Sigmoid colon (tissue), 4 donors: ENCODE data around the gene EFNA3.

Experiments used
- CTCF ChIP-seq, 4 experiments: fragments of 450-650 bp in 3 of 4; fragments of 200-600 bp in 1 of 4; IDR thresholded peaks; one replicate each; pipeline ENCODE4 v1.5.1; 2016 to 2019; ENCODE audit warnings: antibody characterized with exemption in 4 of 4, mild to moderate bottlenecking in 3 of 4, moderate library complexity in 2 of 4
- POLR2A ChIP-seq, 2 donors: fragments of 450-650 bp; IDR thresholded peaks; one replicate each; pipeline ENCODE4 v1.6.1; 2016; ENCODE audit warnings: antibody characterized with exemption in 2 of 2, mild to moderate bottlenecking in 2 of 2, moderate library complexity in 2 of 2
- POLR2AphosphoS5 ChIP-seq, 4 donors: sonication (generic); formaldehyde crosslinking; IDR thresholded peaks; one replicate each; pipeline ENCODE4 v1.6.1; 2017; ENCODE audit warnings: antibody characterized with exemption in 4 of 4

DNA sequence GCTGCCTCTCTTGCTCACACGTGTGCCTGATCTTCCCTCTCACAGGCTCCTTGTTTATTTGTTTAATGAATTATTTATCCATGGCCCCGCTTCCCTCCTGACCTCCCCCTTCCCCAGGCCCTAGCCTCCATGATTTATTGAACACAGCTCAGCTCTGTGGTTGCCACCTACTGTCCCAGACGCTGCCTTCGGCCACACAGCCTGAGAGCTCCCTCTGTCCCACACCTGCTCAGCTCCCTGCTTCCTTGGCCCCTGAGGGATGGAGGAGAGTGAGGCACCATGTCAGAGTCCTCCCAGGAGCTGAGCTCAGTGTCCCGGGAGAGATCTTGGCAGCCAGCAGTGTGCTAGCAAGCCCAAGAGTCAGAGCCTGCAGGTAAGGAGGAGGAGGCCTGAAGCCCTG, 3.1 kb upstream of the EFNA3 start:
- TF ChIP-seq POLR2AphosphoS5 (IDR thresholded peaks at IDR 0.05) (no peak), CTCF (IDR thresholded peaks at IDR 0.05) (no peak), POLR2A (IDR thresholded peaks at IDR 0.05) (no peak)
